RPMI8226 (cell line): ENCODE data around the gene MYDGF.
A peak's percentile ranks its signal among the peaks of the same experiment; 100 is the strongest.
"Not testable (repeated sequence)": the region's sequence is repeated elsewhere in the genome, so short reads cannot be mapped to it uniquely, and the experiment has no call there.

ENCODE experiments used
- DNase-seq: peaks from one replicate; pipeline ENCODE4 v3.0.0-alpha.2; 2015

Gene MYDGF

DNA sequence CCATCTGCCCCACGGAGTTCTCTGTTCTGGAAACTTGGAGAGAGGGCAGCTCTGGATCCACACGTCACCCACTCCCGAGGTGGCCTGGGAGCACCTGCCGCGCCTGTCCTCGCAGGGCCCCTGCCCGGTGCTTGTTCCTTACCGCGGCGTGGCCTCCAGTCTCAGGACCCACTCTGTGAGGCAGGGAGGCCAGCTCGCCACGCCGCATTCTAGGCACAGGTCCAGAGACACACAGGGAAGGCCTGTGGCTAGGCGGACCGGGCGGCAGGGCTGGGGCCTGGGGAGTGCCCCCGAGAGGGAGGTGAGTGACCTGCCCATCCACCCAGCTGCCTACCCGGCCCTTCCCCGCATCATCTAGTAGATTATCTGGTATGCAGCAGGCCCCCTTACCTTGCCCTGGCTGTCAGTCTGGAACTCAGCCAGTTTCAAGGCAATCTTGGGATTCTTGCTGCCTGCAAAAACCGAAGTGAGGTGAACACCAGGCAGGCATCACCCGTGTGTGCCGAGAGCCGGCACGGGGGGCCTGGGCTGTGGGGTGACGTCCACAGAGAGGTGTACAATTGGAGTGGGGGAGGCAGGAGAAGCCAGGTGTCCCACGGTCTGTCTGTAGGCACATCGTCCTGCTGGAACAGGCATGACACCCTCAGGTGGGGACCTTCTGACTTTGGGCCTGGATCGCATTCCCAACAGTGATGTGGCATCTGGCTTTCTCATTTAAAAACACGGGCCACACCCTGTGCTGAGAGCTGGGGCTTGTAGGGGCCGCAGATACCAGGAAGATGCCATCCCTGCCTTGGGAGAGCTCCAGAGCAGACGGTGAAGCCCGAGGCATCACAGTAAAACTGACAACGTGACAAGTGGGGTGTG, 29.9 kb upstream of the MYDGF start:
- DNase-seq = no peak

DNA sequence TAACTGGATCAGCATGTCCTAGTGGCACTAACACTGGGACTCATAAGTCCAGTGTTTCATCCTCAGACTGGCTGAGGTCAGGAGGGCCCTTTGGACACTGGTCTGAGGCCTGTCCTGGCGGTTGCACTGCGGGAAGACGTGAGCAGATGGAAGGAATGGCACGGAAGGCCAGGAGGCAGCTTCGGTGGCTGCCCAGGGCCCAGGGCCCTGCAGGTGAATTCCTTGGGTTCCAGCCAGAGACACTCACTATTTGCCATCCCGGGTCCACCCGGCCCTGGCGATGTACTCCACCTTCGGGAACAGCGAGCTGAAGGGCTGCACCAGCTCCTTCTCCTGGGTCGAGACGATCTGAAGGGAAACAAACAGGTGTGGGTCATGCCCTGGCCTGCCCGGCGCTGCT, 27.2 kb upstream of the MYDGF start:
- DNase-seq = no peak

DNA sequence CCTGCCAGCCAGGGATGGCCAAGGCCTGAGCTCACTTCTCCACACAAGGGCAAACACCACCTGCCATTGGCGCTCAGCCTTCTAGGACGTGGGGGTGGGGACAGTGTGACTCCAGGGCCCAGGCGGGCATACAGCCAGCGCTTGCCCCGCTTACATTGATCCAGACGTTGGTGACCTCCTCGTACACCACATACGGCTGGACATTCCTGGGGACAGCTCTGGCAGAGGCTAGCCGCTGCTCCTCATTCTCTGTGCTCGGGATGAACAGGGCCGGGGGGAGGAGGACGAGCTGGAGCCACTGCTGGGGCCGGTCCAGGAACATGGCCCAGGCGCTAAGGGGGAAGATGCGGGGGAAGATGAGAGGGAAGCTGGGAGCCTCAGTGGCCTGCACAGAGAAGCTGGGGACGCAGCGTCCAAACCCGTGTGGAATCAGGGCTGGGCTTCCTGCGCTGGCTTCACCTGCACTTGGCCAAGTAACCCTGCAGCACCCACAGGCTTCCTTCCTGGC, 25.1 kb upstream of the MYDGF start:
- DNase-seq = no peak

DNA sequence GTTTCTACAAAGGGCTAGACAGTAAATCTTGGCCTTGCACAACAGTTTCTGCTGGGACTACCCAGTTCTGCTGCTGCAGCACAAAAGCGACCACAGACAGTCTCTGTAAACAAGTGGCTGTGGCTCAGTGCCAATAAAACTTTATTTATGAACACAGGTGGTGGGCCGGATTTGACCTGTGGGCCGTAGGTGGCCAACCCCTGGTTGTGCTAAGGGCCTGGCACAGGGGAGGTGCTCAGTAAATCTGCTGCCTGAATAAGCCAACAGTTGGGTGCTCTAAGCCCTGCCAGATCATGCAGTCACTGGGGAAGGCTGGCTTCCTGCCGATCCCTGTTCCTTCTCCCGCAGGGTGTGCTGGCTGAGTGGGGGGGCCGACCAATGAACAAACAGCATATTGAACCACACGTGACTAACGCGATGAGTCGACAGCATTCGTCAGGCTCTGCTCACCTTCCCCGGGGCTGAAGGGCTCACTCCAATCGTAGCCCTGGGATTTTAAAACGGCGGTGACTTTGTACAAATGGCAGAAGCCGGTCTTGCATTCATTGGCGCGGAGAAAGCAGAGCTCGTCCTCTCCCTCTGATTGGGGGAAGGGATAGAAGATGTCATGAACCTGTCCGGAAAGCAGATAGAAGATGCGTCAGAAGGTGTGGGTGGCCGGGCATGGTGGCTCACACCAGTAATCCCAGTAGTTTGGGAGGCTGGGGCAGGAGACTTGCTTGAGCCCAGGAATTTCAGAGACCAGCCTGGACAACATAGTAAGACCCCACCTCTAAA, 24.3 kb upstream of the MYDGF start:
- peak; percentile 98 for DNase-seq

DNA sequence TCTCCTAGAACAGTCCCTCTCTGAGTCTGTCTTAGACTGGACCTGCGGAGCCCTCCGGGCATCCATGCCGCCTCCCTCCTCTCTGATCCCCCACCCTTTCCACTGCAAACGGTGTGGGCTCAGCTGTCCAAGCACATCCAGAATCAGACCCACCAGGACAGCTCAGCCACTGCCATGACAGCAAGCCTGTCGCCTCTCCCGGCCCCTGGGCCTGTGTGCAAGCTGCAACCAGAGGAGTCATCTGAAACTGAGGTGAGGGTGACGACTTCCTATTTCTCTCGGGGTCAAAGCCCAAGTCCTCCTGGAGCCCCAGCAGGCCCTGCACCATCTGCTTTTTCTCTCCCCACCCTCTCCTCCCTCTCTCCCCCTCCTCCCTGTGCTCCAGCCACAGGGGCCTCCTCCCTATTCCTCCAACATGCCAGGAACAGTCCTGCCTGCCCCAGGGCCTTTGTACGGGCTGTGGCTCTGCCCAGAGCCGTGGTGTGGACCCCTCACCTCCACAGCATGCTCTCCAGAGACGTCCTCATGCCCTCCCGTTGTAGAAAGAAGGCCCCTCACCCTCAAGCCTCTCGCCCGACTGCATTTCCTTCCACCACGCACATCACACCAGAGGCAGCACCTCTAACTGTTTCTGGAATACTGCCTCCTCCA, 23.5 kb upstream of the MYDGF start:
- DNase-seq = peak; percentile 86

DNA sequence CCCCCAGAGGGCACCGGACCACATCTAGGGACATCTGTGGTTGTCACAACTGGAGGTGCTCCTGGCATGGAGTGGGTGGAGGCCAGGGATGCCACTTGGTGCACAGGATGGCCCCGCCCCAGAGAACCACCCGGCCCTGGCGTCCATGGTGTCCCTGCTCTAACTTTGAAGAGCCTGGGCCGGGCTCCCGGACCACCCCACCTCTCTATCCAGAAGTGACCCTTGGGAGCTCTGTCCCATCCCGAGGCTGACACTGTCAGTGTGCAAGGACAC, 22.9 kb upstream of the MYDGF start:
- DNase-seq = no peak

DNA sequence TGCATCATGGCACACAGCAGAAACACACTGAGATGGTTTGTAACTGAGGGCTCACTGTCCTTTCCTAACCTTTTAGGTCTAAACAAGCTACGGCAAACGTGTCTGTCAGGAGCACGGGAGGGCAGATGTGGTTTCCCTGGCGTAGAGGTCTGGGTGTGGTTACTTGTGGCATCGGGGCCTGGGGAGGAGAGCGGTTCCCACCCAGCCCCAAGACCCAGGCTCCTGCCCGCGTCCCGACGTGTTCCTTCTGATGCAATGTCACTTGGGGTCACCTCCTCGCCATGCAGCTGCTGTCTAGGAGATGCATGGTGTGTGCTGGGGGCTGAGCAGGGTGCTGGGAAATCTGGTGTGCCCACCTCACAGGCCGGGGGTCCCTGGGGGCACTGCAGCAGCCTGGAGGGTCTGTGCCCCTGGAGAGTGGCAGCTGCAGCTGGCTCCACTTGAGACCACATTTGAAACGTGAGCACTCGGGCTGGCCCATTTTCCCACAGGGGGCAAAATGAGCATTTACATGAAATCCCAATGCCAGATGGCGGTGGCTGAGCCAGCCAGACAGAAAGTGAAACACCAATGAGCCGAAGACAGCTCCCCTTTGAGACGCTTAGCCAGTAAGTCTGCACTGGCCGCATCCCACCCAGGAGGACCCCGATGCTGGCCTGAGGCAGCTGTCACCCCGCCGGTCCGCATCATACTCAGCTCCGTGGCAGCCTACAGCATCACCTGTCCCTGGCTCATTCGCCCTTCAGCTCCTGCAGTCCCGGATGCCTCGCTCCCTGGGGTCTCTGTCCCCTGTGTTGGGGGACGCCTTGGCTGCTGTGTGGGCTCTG, 22.3 kb upstream of the MYDGF start:
- DNase-seq = no peak

DNA sequence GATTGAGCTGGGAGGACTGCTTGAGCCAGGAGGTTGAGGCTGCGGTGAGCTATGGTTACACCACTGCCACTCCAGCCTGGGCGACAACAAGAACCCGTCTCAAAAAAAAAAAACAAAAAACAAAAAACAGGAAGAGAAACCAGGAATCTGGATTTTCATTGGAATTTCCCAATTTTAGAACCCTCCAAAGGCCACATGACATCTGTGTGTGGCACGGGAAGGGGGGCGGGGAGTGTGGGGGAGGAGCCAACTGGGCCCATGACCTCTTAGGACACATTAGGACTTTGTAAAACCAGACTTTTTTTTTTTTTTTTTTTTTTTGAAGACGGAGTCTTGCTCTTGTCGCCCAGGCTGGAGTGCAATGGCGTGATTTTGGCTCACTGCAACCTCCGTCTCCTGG, 21.2 kb upstream of the MYDGF start:
- no peak for DNase-seq

DNA sequence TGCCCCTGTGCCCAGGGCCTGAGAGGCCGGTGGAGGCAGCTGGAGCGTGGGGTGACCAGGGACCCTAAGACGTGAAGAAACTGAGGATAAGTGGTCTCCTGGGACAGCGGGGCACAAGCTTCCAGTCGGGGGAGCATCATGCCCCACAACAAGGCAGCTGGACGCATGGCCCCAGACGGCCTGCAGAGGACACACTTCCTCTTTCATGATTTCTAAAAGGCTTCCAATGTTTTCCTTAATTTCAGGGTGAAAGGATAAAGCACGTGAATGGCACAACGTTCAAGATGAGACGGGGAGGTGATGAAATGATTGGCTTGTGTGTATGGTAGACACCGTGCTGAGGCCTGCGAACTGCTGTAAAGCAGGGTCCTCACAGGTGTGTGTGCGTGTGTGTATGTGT, 20.2 kb upstream of the MYDGF start:
- DNase-seq = no peak

DNA sequence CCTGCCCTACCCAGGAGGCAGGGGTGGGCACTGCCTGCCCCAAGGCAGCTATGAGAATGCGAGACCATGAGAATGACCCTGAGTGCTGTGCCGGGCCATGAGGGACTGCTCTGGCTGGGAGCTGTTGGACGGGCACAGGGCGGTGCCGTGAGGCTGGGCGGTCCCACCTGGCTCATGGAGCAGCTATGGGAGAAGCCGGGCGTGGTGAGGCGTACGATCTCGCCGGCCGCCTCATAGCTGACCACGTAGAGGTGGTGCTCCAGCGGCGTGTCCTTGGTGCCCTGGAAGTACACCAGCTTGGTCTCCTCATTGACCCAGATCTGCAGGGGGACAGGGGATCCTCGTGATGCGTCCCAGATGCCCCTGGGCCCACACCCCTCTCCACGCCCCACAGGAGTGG, 19.3 kb upstream of the MYDGF start:
- DNase-seq = no peak

DNA sequence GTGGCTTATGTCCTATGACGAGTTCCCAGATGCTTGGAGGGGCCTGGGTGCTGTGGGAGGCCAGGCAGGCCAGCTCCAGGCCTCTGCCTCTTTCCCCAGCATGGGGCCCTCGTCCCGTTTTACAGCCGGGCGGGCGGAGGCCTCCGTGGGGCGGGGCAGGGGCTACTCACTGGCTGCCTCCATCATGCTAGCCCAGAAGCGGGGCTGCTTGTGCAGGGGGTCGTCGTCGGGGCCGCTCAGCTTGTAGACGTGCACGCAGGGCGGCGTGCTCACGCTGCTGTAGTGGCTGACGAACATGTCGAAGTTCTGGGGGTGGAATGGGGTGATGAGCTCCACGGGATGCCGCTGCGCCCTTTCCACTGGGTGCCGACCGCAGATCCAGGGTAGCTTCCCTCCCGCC, 18.4 kb upstream of the MYDGF start:
- no peak for DNase-seq

DNA sequence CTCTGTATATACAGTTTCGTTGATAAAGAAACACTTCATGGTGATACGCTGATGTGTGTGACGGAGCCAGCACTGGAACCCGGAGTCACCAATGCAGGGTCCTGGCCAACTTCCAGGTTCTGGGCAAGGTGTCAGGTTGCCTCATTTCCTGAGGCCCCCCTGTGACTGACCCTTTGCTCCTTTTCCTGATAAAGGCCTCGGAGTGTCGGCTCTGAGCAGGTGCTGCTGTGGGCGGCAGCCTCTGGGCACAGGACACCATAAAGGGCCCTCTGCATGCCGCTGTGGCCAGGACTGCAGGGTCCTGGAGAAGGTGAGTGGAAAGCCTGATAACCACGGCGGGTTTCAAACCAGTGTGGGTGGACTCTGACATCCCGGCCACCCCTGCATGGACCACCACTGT, 17.3 kb upstream of the MYDGF start:
- DNase-seq = no peak

DNA sequence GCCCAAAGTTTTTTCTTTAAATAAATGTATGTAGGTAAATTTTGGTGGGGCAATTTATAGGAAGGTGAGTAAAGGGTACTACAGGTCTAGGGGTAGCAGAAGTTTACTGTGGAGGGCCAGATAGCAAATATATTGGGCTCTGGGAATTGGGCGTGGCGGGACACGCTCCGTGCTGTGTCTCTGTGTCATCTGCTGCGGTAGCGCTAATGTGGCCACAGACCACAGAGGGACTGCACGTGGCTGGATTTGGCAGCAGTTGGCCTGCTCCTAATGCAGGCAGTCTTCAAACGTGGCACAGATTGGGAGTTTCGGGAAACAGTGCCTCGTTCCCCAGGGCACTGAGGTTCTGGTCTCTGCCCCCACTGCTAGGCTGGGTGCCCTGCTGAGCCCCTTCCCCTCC, 16.6 kb upstream of the MYDGF start:
- no peak for DNase-seq

DNA sequence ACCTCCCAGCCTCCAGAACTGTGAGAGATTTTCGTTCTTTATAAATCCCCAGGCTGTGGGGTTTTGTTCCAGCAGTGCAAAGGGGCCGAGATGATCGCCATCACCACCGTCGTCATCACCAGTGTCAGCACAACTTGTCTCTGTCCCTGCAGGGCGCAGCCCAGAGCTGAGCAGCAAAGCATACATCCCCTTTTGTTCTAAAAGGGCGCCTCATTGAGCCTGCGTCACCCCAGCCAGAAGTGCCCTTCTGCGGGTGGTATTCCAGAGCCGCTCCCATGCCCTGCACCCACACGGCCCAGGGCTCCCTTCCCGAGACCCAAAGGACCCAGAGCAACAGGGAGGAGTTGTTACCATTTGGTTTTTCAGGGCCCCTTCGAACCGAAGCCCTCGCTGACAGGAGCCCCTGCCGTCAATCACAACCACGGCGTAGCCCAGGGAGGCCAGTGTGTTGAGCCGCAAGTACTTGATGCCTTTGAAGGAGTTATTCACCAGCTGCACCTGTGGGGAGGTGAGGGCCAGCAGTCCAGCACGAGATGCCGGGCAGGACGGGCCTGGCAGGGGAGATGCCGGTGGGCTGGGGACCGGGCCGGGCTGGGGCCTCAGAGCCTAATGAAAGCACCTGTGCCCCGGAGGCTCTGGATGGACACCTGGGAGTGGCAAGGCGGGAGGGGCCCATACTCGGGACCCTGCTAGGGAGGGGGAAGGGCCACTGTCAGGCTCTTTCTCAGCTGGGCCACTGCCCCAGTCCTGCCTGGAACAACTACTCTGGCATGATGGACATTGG, 14.4 kb upstream of the MYDGF start:
- DNase-seq = no peak

DNA sequence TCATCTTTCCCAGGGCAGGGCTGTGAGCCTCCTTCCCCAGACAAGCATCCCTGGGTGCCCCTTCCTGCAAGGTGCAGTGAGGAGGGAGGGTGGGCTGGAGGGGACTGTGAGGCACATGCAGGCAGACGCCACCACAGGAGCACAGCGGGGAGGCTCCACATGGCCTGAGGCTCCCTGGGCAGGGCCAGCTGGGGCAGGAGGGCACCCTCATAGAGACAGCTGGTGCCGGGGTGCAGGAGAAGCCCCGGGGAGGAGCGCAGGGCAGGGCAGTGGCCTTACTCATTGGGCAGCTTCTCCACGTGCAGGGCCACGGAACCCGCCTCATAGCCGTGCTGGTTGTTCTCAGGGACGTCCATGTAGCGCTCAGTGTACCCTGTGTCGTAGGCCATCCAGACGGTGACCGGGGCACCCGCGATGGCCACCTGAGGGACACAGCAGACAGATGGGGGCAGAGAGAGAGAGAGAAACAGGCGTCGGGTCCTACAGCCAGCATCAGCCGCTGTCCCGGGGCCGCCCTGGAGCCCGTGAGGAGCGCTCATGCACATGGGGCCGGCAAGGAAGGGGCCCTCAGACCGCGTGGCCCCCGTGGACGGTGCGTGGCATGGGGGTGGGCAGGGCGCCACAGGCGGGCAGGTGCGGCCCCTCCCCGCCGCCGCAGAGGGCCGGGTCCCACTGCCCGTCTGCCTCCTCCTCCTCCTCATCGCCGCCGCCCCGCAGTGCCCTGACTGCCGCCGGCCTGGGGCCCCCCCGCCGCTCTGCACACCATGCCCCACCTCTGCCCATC, 12.5 kb upstream of the MYDGF start:
- DNase-seq = no peak

DNA sequence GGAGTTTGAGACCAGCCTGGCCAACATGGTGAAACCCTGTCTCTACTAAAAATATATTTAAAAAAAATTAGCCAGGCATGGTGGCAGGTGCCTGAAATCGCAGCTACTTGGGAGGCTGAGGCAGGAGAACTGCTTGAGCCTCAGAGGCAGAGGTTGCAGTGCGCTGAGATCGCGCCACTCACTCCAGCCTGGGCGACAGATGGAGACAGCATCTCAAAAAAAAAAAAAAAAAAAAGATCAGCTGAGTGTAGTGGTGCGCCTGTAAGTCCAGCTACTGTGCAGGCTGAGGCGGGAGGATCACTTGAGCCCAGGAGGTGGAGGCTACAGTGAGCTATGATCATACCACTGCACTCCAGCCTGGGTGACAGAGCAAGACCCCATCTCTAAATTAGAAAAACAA, 9.9 kb upstream of the MYDGF start:
- not testable (repeated sequence) for DNase-seq

DNA sequence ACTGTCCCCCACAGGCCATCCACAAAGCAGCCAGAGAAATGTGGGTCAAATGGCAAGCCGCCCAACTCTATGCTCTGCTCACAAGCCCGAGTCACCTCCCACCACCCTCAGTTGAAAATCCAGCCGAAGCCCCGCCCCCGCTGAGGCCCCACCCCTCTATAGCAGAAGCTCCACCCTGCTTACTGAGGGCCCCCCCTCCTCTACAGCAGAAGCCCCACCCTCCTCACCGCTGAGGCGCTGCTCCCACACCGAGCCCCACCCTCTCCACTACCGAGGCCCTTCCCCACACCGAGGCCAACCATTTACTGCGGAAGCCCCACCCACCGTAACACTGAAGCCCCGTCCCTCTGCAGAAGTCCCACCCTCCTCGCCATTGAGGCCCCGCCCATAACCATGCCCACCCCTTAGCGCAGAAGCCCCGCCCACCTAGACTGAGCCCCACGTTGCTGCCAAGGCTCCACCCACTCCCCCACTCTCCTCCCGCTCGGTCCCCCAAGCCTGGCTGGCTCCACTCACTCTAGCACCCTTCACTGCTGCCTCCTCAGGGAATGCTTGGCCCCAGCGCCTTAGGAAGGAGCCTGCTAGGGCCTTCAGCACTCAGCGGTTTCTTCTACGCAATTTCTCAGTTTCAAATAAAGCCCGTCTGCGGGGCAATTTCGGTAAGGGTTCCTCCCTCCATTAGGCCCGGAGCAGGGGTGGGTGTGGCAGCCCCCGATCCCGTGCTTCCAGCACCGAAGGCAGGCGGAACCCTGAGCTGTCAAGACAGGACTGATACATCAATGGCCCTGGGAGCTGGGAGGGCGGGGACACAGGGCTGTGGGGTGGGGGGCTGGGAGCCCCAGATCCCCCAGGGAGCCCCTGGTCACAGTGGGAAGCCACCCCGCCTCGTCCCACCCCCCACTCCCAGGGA, 9.0 kb upstream of the MYDGF start:
- DNase-seq = no peak

DNA sequence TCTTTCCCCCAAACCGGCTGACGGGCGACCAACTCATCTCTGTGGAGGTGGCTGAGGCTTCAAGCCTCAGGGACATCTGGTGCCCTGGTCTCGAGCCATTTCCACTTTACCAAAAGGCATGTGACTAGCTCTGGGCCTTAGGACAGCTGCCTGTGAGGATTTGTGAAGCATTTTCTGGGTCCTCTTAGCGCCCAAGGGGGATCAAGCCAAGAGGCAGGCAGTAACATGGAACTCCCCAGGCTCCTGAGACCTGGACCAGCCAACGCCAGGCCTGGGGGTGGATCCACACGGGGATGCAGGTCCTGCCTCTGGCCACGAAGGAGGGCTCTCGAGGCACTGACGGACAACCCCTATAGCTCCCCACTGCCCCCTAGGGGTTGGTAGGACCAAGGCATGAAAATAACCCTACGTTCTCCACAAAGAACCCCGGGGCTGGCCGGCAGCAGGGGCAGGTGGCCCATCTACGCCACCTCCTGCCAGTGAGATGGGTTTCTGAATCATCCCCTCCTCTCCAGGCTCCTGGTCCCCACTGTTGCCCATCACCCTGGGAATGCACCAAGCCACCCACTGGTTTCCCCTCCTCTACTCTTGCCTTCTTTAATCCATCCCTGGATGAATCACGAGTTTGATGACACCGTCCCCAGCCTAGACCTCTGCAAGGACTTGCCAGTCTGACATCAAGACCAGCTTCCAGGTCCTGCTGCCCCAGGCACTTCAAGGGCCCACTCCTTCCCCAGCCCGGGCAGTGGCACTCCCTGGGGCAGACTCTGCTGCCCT, 7.0 kb upstream of the MYDGF start:
- no peak for DNase-seq

DNA sequence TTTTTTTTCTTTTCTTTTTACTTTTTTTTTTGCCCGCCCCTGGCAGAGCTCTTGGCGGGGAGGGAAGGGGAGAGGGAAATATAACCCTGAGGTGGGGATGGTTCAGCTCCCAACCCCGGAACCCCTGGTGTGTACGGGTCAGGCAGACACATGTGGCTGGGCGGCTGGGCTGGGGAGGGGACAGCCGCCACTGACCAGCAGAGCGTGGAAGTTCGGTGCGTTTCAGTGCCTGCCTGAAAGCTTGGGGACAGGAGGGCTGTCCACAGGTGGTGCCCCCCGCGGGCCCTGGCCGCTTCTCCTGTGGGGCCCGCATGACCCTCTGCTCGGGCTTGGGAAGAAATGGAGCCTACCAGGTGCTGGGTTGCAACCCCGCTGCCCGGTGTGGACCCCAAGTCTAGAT, 5.2 kb upstream of the MYDGF start:
- DNase-seq = no peak
